Loucy (cell line): ENCODE measurements around the gene TSHZ2.

Source experiments
- CTCF ChIP-seq: fragments of 200-600 bp; sonication (generic); conservative IDR thresholded peaks from 2 replicates; pipeline ENCODE4 v1.5.1; 2014; ENCODE audit warnings: mild to moderate bottlenecking, antibody characterized with exemption, low read length
- EZH2phosphoT487 ChIP-seq: fragments of 200-600 bp; IDR thresholded peaks from 2 replicates; pipeline ENCODE4 v1.6.1; 2018; ENCODE audit warnings: antibody characterized with exemption, mild to moderate bottlenecking, moderate library complexity, borderline replicate concordance

- TF ChIP-seq CTCF = no peak
- TF ChIP-seq EZH2phosphoT487 = no peak
Measured at GRCh38 chr20:52953020-52953419, 19.1 kb upstream of the TSHZ2 start.
